GM21576 (cell line): ENCODE measurements around the gene DEF6.

ENCODE experiments used
- ATAC-seq: cut with Tn5 transposase; IDR thresholded peaks from one replicate; pipeline ENCODE4 v1.9.1; 2021; ENCODE audit warnings: mild to moderate bottlenecking, moderate library complexity; ENCODE audit not compliant: unreplicated experiment

Gene DEF6, protein sequence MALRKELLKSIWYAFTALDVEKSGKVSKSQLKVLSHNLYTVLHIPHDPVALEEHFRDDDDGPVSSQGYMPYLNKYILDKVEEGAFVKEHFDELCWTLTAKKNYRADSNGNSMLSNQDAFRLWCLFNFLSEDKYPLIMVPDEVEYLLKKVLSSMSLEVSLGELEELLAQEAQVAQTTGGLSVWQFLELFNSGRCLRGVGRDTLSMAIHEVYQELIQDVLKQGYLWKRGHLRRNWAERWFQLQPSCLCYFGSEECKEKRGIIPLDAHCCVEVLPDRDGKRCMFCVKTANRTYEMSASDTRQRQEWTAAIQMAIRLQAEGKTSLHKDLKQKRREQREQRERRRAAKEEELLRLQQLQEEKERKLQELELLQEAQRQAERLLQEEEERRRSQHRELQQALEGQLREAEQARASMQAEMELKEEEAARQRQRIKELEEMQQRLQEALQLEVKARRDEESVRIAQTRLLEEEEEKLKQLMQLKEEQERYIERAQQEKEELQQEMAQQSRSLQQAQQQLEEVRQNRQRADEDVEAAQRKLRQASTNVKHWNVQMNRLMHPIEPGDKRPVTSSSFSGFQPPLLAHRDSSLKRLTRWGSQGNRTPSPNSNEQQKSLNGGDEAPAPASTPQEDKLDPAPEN

DNA sequence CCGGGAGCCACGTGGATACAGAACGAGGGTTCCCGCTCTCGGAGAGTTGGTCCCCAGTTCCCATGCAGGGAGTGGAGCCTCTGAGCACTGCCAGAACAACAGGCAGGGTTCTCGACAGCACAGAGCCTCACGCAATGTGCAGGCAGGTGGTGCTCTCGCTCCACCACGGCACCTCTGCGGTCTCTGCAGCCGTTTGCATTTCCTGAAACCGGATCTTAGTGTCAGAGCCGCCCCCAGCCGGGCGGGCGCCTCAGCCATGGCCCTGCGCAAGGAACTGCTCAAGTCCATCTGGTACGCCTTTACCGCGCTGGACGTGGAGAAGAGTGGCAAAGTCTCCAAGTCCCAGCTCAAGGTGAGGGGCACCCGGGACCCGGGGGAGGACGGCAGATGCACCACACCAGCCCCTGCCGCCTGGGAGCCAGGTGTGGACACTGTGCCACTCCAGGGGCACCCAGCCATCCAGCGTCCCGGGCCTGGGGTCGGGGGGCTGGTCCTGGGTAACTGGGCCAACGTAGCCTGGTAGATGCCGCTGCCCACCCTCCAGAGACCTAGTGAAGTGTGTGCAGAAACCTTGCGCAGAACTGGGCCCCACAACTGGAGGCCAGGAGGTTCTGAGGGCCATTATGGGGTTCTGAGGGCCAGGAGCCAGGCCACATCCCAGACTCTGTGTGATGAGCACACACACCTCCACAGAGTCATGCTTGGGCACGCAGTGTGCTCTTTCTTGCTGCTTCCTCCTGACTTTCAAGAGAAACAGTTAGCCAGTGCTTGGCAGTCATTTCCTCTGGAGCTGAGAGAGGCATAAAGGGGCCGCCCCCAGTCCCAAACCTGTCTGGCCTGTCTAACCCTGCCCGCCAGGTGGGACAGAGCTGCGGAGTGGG is at the start of gene DEF6:
Gene DEF6, plus strand, starts transcription at position 218 of the 881 bp plus-strand sequence. Its CDS starts 39 bp downstream, at position 257.
- ATAC-seq = peak; percentile 65

DNA sequence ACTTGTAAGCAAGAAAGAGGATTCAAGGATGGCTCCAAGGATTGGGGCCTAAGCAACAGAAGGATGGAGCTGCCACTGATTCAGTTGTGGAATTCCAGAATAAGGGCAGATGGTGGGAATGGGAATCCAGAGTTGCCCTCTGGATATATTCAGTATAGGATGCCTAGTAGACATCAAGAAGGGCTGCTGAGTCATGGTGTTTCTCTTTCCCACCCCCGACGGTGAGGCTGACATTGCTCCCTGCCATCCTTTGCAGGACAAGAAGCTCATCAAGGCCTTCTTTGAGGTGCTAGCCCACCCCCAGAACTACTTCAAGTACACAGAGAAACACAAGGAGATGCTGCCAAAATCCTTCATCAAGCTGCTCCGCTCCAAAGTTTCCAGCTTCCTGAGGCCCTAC is 49.3 kb upstream of the DEF6 start:
- no peak for ATAC-seq

DNA sequence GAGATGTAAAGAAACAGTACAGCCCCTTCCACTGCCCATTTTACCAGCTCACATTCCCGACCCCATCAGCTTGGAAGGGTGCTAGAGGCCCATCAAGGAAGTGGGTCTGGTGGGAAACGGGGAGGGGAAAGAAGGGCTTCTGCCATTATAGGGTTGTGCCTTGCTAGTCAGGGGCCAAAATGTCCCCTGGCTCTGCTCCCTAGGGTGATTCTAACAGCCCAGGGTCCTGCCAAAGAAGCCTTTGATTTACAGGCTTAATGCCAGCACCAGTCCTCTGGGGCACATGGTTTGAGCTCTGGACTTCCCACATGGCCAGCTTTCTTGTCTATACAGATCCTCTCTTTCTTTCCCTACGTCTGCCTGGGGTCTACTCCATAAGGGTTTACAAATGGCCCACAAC is 48.7 kb upstream of the DEF6 start:
- no peak for ATAC-seq

DNA sequence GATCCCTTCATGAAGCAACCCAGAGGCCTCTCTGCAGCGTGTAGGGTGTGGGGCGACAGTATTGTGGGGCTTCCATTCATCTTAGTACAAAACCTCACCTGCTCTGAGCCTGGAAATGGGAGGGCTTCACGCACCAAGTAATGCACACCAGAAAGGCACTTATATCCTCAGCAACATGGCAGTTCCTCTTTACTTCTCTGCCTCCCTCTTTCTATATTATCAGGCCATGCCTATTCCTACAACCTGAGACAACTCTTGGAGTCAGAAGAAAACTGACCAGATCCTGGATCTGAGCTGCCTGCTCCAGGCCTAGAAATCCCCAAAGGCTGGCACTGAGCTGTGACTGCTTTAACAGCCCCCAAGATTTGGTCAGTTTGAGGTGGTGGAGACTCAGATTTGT is 45.7 kb upstream of the DEF6 start:
- ATAC-seq = no peak

DNA sequence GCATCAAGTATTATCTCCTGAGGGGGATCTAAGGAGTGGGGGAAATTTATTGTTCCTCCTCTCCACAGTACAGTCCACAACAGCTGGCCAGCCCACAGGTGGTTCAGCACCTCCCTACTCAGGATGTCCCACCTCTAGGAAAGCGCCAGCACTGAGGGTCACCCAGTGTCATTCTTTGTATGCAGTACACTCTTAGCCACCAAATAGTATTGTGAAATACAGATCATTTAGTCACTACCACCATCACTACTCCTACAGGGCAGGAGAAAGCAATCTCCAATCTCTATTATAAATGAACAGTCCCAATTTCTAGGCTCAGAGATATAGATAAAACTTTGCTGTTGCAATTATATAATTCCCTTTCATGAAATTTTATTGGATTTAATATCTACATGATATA is 44.4 kb upstream of the DEF6 start:
- ATAC-seq = no peak

DNA sequence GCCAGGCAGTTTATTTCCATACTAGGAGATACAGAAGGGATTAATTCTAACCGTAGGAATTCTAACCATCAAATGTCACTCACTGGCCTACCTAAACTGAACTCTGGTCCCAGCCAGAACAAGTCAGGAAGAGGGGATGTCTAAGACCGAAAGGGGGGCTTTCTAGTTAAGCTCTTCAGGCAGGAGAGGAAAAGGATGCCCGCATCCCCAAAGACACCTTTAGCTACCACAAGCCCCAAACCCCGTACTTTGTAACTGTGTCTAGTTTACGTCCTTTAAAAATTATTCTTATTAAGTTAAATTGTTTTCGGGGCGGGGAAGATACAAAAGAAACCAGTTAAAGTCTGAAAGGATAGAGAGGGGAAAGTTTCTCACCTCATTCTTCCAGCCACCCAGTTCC is 39.3 kb upstream of the DEF6 start:
- no peak for ATAC-seq

DNA sequence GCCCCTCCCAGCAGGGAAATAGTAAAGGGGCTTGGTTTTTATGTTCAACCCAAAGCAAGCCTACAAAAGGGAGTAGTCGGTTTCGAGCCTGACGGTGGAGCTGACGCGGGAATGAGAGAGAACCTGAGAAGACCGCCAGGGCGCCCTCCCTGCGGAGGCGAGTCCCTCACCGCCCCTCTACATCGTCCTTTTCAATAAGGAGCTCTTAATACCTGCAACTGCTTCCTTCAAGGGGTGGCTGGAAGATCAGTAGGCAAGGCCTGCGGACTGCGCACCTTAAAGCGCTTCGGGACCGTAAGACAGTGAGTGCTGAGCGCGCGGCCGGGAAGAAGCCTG is 38.8 kb upstream of the DEF6 start:
- ATAC-seq = peak; percentile 21

DNA sequence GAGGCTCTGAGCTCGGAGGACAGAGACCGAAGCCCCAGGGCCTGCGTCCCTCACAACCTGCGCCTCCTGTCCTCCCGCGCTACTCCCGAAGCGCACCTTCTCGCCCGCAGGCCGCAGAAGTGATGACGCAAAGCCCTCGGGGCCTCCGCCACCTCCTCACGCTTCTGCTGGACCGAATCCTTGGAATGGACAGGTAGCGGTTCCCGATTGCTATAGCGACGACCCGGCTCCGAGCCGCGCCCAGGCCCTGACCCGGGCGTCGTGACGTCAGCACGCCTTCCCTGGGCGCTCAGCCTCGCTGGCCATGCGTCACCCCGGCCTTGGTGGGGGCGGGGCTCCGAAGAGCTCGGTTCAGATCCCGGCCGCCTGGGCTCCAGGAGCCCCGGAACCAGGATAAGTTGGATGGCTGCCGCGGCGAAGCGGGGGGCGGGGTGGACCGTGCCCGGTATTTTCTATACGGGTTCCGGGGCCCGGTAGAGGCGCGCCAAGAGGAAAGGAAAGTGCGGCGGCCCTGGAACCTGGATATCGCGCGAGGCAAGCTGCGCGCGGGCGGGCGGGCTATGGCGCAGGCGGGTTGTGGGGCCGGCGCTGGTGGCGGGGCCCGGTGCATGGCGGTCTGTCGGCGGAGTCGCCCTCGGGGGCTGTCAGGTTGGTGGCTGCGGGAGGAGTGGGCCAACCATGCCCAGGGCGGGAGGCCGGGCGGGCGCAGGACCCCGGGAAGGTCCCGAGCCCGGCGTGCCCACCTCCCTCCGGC is 38.2 kb upstream of the DEF6 start, which contains the start of gene ZNF76:
Gene ZNF76, plus strand, starts transcription at position 542 of the 754 bp plus-strand sequence. CDS start 21,417 bp downstream, outside the sequence.
- peak; percentile 77 for ATAC-seq

DNA sequence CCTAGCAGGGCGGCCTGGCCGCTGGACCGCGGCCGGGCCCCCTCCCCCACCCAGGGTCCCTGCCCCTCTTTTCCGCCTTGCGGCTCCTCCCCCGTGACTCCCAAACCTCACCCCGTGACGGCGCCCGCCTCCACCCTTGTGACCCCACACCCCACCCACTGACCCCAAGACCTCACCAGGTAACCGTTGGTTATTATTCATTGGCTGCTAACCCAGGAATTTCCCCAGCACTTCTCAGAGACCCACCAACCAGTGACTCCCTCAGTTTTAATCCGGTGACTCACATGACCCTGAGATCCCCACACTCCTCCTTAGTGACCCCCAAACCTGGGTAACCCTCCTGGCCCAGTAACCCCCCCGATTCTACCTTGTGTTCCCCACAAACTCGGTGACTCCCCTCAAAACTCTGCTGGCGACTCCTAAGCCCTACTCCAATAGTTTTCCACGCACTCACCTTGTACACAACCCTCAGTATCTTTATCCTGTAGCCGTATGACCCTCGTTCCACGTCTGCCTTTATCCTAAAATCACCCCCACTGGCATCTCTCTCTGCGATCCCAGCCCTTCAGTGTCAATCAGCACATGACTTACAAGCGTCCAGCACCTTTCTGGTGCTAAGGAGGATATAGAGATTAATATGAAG is 37.5 kb upstream of the DEF6 start:
- peak; percentile 30 for ATAC-seq

DNA sequence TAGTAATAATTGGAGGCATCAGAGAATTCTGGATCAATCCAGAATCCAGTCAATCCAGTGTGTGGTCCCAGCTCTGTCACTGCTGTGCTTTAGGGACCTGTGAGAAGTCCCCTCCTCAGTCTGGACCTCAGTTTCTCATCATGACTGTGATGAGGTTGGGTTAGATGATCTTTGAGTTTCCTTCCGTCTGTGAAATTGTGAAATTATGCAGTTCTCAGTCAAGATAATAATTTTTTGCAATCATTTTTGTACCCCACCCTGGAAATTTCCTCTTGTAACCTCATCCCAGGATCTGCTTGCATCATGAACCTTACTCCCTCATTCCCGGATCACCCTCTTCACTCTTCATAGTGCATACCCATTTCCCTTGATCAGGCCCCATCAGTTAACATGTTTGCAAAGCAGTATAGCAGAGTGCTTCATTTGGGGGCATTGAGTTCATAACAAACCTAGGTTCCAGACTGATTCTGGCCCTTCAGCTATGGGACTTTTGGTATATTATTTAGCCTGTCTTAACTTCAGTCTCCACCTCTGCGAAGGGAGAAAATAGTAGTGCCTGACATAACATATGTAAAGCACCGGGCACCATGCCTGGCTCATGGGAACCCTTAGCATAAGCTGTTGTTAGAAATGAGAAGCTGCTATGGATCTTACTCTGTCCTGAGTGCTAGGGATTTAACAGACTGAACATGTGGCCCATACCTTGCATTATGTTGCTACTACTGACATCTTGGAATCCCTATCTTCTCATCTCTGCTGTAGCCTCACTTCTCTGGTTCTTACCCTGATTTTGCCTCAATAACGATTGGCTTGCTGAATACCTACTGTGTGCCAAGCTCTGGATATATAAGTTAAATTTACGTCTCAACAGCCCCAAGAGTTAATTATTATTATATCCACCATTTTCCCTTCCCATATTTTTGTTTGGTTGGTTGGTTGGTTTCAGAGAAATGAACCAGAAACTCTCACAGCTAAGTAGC is 36.7 kb upstream of the DEF6 start:
- no peak for ATAC-seq

DNA sequence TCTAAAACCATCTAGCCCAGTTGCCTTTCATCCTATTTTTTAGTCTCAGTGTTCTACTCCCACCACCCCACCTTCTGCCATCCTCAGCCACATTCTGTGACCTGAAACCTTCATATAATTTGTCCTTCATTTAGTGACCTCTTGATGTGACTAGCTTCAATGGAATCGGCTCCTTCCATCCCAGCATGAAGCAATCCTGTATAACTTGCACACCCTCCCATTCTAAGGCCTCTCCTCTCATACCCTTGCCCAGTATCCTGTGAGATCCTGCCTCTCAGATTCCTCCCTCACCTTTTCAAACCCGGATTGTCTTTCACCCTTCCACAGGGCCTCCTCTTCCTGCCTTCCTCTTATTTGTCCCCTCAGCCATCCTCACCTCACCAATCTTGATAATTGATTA is 35.0 kb upstream of the DEF6 start:
- ATAC-seq = no peak

DNA sequence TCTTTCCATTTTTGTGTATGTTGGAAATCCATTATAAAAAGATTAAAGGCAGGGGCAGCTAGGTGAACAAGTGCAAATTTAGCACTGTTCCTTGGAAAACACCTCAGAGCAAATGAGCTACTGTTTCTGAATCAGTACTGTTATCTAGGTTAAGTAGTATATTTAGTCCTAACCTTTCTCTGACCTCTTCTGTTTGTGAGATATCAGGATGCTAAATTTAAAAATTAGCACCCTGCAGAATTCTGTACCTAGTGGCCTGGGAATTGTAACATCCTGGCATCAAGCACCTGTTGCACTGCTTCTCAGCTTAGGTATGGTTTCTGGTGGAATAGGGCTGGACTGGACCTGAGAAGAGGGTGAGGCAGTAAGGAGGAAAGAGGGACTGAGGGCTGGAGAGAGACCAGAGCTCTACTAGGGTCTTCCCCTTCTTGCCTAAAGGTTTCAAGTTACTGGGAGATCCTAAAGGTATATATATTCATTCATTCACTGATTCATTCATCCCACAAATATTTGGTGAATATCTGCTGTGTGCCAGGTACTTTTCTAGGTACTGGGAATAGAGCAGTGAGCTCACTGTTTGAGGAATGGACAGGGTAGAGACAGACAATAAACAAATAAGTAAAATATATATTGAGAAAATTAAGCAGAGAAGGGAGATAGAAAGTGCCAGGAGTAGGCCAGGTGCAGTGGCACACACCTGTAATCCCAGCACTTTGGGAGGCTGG is 32.9 kb upstream of the DEF6 start:
- ATAC-seq = no peak

DNA sequence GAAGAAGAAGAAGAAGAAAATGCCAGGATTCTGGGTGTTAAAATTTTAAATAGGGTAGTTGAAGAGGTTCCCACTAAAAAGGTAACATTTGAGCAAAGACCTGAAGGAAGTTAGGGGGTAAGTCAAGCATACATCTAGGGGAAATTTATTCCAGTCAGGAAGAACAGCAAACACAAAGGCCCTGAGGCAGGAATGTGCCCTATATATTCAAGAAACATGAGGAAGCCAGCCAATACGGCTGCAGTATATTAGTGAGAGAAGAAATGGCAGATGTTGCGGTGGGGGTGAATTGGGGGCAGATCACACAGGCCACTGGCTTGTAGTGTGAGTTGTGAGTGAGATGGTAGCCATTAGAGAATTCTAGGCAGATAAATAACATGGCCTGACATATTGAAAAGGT is 32.1 kb upstream of the DEF6 start:
- ATAC-seq = no peak

DNA sequence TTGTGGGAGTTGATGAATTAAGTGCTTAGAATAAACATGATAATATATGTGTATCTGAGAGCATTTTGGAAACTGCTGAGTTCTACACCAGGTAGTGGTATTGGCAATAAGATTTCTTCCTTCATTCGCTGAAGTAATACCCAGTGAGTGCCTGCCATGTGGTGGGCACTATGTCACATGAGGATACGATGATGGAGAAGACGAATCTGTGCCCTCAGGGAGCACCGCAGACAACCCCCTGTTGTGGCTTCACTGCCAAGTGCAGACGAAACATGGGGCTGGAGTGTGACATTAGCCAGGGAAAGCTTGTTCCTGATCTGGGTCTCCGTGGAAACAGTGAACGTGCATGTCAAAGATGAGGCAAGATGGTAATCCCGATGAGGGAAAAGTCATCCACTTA is 30.2 kb upstream of the DEF6 start:
- ATAC-seq = no peak

DNA sequence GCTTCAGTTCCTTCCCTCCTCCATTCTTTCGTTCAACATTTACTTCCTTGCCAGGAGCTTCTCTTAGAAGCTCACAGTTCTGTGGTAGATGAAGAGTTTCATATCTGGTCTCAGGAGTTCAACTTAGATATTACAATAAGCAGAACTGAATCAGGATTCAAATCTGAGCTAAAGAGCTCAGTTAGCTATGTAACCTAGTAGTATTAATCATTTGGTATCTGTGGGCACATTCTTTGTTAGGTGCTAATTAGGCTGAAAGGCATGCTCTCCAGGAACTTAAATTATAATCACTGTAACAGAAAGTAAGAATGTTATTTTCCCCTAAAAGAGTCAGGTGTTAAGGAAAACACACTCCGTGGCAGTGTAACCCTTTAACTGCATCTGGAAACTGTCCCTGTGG is 29.7 kb upstream of the DEF6 start:
- ATAC-seq = no peak

DNA sequence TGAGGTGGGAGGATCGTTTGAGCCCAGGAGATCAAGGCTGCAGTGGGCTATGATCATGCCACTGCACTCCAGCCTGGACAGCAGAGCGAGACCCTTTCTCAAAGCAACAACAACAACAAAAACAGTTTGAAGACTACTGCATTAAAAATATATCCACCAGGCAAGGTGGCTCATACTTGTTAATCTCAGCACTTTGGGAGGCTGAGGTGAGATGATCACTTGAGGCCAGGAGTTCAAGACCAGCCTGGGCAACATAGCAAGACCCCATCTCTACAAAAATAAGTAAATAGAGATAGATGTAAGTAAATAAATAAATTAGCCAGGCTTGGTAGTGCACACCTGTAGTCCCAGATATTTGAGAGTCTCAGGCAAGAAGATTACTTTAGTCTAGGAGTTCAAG is 25.6 kb upstream of the DEF6 start:
- no peak for ATAC-seq

DNA sequence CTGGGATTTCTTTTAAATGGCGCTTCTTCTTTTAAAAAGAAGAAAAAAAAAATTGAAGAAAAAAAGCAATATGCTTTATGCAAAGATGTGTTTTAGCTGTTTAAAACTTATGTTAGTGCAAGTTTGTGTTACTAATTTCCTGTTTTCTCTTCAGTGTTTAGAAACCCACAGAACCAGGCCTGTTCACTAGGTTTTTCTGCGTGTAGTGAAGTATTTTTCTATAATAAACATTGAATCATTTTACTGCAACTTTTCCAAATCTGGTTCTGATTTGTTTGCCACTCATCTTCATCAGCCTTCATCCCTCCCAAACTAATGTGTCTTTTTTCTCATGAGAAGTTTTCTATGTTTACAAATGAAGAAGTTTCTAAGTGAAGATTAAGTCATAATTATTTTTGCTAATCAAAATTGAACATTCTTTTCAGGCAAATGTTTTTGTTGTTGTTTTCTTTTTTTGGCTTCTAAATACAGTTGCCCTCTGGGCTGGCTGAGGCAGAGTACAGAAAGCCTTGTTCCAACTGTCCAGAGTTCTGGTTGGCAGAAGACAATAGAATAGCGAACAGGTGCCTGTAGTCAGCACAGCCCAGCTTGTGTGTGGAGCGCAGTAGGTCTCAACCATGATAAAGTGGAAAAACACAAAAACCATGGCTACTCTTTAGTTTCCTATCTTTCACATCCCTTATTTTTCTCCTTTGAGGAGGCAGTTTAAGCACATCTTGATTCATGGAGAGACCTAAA is 23.6 kb upstream of the DEF6 start:
- no peak for ATAC-seq

DNA sequence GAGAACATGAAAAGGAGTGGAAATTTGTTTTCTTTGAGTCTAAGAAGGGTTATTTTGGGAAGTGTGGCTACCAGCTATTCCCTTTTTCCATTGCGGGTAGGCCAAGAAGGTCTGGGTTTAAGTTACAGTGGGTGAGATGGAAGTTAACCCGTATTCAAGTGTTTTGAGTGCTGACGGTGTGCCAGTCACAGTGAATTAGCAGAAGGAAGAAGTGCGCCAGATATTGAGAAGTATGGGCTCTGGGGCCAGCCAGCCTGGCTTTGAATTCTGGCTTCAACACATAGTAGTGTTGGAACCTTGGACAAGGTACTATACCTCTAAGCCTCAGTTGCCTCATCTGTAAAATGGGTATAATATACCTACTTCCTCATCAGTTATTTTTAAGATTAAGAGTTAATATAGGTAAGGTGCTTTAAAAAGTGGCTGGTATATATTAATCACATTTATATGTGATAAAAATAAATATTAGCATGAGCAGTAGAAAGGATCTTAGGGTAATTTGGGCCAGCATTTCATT is 21.8 kb upstream of the DEF6 start:
- ATAC-seq = no peak
